ENCODE results near the gene ATAD3B.
"Not testable (repeated sequence)": the region's sequence is repeated elsewhere in the genome, so short reads cannot be mapped to it uniquely, and the experiment has no call there.

ATAD3B gene

GRCh38 chr1:1481811-1482210 is 10.2 kb downstream of the ATAD3B start:
- DNase-seq, result not testable (repeated sequence)

DNA sequence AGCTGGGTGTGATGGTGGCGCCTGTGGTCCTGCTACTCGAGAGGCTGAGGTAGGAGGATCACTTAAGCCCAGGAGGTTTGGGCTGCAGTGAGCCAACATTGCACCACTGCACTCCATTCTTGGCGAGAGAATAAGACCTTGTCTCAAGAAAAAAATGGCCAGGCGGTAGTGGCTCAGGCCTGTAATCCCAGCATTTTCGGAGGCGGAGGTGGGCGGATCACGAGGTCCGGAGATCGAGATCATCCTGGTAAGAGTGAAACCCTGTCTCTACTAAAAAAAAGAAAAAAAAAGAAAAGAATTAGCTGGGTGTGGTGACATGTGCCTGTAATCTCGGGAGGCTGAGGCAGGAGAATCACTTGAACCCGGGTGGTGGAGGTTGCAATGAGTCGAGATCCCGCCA is 11.3 kb downstream of the ATAD3B start:
- no peak for DNase-seq

DNA sequence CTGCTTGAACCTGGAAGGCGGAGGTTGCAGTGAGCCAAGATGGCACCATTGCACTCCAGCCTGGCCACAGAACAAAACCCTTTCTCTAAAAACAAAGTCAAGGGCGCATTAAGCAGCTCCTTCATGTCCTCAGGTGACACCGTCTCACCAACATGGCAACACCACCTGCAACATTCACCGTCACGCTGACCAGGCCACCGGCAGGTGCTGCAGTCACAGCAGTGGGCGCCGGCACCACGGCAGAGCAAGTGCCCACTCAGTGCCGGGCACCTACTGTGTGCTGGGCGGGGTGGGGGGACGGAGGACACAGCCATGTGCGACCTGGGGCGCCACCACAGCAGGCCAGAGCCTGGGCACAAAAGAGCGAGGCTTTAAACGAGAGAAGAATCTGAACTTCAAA is 12.1 kb downstream of the ATAD3B start:
- DNase-seq, result no peak

GRCh38 chr1:1484976-1485750 is 13.6 kb downstream of the ATAD3B start:
- not testable (repeated sequence) for DNase-seq

GRCh38 chr1:1485755-1486317 is 14.3 kb downstream of the ATAD3B start:
- DNase-seq, result not testable (repeated sequence)

- no peak for DNase-seq
Measured at GRCh38 chr1:1487701-1488100, 16.1 kb downstream of the ATAD3B start.

DNA sequence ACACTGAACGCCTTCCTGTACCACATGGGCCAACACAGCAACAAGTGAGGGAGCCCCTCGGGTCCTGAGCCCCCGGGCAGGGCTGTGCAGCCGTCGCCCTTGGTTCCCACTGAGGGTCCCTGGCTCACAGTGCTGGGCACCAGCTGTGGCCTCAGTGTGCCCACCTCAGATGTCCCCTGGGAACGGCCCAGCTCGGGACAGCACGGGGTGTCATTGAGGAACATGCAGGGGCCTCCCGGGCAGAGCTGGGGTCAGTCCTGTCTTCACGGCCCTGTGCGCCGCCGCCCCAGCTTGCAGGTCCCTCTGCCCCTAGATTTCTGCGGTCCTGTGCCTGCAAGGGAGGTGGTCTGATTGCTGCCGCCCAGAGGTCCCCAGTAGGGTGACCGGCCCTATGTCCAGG is 17.7 kb downstream of the ATAD3B start:
- DNase-seq, result no peak

- no peak for DNase-seq
Measured at GRCh38 chr1:1489861-1490260, 18.3 kb downstream of the ATAD3B start.

GRCh38 chr1:1490633-1491230 is 19.2 kb downstream of the ATAD3B start:
- DNase-seq, result no peak

- DNase-seq, result no peak
Measured at GRCh38 chr1:1491601-1492000, 20.0 kb downstream of the ATAD3B start.

DNA sequence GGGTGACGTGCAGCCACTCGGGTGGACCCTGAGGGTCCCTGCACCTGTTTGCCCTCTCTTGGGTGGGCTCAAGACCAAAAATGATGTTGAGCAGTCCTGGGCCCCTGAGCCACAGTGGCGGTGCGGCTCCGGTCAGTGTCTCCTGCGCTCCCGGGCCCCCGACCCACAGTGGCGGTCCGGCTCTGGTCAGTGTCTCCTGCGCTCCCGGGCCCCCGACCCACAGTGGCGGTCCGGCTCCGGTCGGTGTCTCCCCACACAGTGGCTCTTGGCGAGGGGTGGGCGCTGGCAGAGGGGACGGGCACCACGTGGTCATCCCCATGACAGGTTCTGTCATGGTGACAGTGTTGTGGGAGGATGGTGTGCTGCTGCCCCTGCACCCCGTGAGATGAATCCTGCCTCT is 22.7 kb downstream of the ATAD3B start:
- not testable (repeated sequence) for DNase-seq

DNA sequence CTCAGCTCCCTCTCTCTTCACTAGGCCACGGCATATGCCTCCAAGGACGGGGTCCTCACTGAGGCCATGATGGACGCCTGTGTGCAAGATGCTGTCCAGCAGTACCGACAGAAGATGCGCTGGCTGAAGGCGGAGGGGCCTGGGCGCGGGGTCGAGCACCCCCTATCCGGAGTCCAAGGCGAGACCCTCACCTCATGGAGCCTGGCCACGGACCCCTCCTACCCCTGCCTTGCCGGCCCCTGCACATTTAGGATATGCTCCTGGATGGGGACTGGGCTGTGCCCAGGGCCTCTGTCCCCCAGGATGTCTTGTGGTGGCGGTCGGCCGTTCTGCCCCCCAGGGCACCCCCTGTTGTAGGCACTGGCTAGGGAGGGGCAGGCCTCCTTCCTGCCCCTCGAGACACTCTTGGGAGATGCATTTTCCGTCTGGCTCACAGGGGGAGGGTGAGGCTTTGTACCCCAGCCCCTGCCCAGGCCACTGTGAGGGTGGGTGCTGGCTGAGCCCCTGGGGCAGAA is 24.0 kb downstream of the ATAD3B start:
- DNase-seq, result not testable (repeated sequence)

DNA sequence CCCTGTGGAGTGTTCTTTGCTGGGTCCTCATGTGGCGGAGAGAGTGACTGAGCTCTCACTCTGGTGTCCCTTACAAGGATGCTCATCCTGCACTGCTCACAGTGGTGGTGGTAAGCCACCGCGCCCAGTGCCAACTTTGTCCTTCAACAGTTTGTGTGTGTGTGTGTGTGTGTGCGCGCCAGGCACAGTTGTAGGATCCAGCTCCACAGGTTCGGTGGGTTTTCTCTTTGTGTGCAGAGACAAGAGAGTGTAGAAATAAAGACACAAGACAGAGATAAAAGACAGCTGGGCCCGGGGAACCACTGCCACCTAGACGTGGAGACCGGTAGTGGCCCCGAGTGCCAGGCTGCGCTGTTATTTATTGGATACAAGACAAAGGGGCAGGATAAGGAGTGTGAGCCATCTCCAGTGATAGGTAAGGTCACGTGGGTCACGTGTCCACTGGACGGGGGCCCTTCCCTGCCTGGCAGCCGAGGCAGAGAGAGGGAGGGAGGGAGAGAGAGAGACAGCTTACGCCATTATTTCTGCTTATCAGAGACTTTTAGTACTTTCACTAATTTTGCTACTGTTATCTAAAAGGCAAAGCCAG is 33.3 kb downstream of the ATAD3B start:
- peak; percentile 88 for DNase-seq

DNA sequence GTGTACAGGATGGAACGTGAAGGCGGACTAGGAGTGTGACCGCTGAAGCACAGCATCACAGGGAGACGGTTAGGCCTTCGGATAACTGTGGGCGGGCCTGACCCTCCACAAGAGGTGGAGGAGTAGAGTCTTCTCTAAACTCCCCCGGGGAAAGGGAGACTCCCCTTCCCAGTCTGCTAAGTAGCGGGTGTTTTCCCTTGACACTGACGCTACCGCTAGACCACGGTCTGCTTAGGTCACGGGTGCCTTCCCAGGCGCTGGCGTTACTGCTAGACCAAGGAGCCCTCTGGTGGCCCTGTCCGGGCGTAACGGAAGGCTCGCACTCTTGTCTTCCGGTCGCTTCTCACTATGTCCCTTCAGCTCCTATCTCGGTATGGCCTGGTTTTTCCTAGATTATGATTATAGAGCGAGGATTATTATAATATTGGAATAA is 33.8 kb downstream of the ATAD3B start:
- DNase-seq, result peak; percentile 39

- DNase-seq, result not testable (repeated sequence)
Measured at GRCh38 chr1:1505801-1506200, 34.2 kb downstream of the ATAD3B start.

GRCh38 chr1:1507305-1507704 is 35.7 kb downstream of the ATAD3B start:
- DNase-seq, result no peak

DNA sequence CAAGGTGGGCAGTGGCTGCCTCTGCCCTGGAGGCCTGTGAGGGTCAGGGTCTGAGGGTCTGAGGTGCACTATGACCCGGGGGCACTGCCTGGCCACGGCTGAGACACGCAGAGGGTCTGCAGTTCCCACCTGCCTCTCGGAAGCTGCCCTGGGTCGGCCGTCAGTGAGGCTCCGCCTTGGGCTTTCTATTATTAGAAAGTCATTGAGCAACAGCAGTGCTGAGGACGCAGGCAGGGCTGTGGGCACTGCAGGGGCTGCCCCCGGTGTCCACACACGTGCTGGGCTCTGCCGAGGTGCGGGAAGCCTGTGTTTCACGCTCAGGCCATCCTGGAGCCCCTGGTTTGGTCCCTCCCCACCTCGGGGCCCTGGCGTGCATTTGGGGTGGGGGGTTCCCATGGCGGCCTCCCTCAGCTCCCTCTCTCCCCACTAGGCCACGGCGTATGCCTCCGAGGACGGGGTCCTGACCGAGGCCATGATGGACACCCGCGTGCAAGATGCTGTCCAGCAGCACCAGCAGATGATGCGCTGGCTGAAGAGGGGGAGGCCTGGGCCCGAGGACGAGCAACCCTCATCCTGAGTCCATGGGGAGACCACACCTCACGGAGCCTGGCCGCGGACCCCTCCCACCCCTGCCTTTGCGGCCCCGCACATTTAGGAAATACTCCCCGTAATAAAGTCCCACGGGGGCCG is 37.4 kb downstream of the ATAD3B start:
- DNase-seq, result not testable (repeated sequence)

GRCh38 chr1:1509465-1509850 is 37.9 kb downstream of the ATAD3B start:
- not testable (repeated sequence) for DNase-seq

DNA sequence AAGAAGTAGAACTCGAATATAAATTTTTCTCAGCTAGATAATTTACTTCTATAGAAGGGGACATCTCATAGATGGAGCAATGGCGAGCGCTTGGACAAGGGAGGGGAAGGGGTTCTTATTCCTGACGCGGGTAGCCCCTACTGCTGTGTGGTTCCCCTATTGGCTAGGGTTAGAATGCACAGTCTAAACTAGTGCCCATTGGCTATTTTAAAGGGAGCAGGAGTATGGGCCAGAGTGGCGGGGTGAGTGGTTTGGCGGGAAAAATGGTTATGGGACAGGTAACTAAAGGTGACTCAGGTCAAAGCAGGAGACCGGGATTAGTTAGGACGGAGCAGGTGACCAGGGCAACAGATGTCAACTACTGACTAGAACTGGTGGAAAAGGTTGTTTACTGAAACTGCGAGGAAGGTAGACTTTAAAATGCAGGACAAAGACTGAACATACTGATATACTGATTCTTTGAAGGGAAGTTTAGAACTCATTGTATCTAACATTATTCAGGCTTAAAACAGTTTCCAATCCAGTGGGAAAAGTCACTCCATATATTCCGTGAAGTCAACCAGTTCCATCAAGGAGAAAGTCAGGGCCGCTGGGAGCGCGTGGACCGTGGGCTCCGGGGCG is 39.5 kb downstream of the ATAD3B start:
- DNase-seq, result peak; percentile 49

GRCh38 chr1:1511533-1512285 is 40.1 kb downstream of the ATAD3B start, which contains the start of gene ATAD3A:
ATAD3A (plus strand) TSS chr1:1512162; CDS start chr1:1512269, 107 bp downstream.
- peak; percentile 98 for DNase-seq

- peak; percentile 39 for DNase-seq
Measured at GRCh38 chr1:1512425-1512824, 40.9 kb downstream of the ATAD3B start.

- DNase-seq, result not testable (repeated sequence)
Measured at GRCh38 chr1:1513675-1514074, 42.1 kb downstream of the ATAD3B start.

All from activated CD4-positive, alpha-beta T cell treated with anti-CD3 and anti-CD28 coated beads for 48 hours (primary cell).